Astrocyte (in vitro differentiated cells and primary cell): ENCODE results near the gene ZFYVE28.

Experiments used
- CTCF ChIP-seq: IDR thresholded peaks from 2 replicates; pipeline ENCODE4 v1.5.1; 2011; ENCODE audit warnings: low read depth, mild to moderate bottlenecking, inconsistent platforms, low read length, moderate library complexity; ENCODE audit not compliant: insufficient read depth
- EZH2 ChIP-seq: IDR thresholded peaks from 2 replicates; pipeline ENCODE4 v1.6.1; 2012; ENCODE audit warnings: mild to moderate bottlenecking, low read length, inconsistent platforms; ENCODE audit not compliant: insufficient read depth

GRCh38 chr4:2302387-2303119 lies 115.9 kb downstream of the ZFYVE28 start:
- TF ChIP-seq CTCF (no peak), EZH2 (no peak)
